GM12892 (cell line): ENCODE results near the gene PRKN.
"Not testable (repeated sequence)": the region's sequence is repeated elsewhere in the genome, so short reads cannot be mapped to it uniquely, and the experiment has no call there.

ENCODE experiments used
- POLR2A ChIP-seq: IDR thresholded peaks from 2 replicates; pipeline ENCODE4 v1.6.1; 2011; ENCODE audit warnings: low read depth, low read length, control low read depth
- POLR2AphosphoS5 ChIP-seq: IDR thresholded peaks from 2 replicates; pipeline ENCODE4 v1.6.1; 2011; ENCODE audit warnings: low read depth, low read length, control low read depth
- TAF1 ChIP-seq: IDR thresholded peaks from 2 replicates; pipeline ENCODE4 v1.6.1; 2011; ENCODE audit warnings: low read depth, mild to moderate bottlenecking, control low read depth, low read length, borderline replicate concordance

GRCh38 chr6:162678896-162679295, 48.7 kb downstream of the PRKN start:
- TF ChIP-seq TAF1, POLR2A, POLR2AphosphoS5: not testable (repeated sequence)
